ENCODE data around the gene ETHE1.

- TF ChIP-seq CTCF (IDR thresholded peaks at IDR 0.05), result no peak
- no peak for TF ChIP-seq EP300 (IDR thresholded peaks at IDR 0.05)
- TF ChIP-seq POLR2AphosphoS5 (IDR thresholded peaks at IDR 0.05), result no peak
Measured at GRCh38 chr19:43480574-43480973, 46.4 kb downstream of the ETHE1 start.
